Choroid plexus epithelial cell (primary cell): ENCODE measurements around the gene SLC22A23.

Source experiments
- DNase-seq: peaks from one replicate; pipeline ENCODE4 v3.0.0-alpha.2; 2010; ENCODE audit warnings: low read depth
- H3K4me3 ChIP-seq: 2 replicates; pipeline ENCODE4 v1.5.1; 2011; ENCODE audit warnings: low read depth, mild to moderate bottlenecking, control low read depth, low read length, moderate library complexity
- TF ChIP-seq, protein P1 (sequence below): conservative IDR thresholded peaks from 2 replicates; pipeline ENCODE4 v1.5.1; 2011; ENCODE audit warnings: low read depth, mild to moderate bottlenecking, control low read depth, inconsistent platforms, low read length, moderate library complexity

The SLC22A23 gene

DNA sequence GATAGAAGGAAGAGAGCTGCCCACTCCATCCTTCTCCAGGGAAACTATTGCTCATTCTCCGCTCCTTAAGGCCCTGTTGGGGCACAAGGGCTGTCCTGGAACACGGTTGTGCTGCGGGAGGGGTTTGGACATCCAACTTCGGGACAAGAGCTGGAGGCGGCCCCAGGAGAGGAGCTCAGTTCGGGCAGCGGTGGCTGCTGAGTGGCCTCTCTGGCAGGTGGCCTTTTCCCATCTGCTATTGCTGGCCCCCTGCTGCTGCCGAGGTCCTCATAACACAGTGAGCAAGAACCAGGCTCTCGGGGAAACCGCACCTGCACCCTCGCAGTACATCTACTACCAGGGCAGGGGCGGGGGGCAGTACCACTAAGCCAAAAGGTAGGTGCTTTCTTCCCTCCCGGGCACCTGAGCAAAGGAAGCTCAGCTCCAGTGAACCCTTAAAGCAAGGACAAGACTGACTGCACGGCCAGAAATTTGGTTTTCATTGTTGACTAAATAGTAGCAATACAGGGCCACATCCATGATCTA, 134.4 kb downstream of the SLC22A23 start:
- DNase-seq: no peak
- TF ChIP-seq, protein P1, sequence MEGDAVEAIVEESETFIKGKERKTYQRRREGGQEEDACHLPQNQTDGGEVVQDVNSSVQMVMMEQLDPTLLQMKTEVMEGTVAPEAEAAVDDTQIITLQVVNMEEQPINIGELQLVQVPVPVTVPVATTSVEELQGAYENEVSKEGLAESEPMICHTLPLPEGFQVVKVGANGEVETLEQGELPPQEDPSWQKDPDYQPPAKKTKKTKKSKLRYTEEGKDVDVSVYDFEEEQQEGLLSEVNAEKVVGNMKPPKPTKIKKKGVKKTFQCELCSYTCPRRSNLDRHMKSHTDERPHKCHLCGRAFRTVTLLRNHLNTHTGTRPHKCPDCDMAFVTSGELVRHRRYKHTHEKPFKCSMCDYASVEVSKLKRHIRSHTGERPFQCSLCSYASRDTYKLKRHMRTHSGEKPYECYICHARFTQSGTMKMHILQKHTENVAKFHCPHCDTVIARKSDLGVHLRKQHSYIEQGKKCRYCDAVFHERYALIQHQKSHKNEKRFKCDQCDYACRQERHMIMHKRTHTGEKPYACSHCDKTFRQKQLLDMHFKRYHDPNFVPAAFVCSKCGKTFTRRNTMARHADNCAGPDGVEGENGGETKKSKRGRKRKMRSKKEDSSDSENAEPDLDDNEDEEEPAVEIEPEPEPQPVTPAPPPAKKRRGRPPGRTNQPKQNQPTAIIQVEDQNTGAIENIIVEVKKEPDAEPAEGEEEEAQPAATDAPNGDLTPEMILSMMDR: no peak
- H3K4me3 ChIP-seq: no peak overlapping the region

DNA sequence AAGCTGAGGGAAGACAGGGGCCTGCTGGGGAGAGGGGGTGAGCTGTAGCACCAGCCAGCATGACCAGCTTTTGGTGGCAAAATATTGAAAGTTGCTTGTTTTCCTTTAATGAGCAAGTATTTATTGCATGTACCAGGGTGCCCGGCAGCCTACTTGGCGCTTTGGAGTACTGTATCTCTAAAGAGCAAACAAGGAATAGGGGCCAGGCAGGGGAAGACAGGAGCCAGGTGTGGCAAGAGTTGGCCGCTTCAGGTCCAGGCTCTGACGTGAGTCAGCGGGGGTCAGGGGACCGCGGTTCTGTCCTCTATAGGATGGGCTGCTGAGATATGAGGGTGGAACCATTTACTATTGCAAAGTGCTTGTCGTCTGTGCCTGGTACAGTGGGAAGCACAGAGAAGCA, 135.0 kb downstream of the SLC22A23 start:
- H3K4me3 ChIP-seq: no peak overlapping the region
- no peak for DNase-seq
- TF ChIP-seq, protein P1: no peak

DNA sequence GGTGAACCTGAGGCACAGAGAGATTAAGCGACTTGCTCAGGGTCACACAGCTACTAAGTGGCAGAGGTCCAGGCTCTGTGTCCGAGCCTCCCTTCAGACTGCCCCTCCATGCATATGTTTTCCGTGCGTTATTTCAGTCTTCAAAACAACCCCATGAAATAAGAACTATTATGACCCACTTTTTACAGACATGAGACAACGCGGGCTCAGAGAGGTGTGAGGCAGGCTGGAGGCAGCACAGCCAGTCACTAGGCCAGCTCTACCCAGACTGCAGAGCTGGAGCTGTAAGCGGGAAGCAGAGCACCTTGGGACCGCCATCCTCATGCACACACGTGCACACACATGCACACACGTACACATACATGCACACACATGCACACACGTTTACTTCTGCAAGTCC, 135.8 kb downstream of the SLC22A23 start:
- DNase-seq: no peak
- TF ChIP-seq, protein P1: no peak
- no peak overlapping the region for H3K4me3 ChIP-seq

DNA sequence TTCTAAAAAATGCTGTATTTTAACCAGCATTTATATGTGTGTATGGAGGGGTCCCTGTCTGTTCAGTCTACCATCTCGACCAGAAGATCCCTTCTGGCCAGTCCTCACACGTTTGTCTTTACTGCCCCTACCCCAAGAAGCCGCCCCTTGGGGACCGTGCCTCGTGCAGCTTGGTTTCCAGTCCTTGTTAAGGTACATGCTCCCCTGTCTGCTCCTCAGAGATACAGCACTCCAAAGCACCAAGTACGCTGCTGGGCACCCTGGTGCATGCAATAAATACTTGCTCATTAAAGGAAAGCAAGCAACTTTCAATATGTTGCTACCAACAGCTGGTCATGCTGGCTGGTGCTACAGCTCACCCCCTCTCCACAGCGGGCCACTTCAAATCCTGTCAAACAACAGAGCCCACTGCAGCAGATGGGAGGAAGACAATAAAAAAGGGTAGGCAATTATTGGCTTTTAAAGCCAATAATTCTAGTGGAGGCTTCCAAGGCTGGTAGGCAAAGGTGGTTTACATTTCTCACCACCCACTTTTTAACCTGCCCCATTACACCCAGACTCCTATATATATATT, 136.5 kb downstream of the SLC22A23 start:
- H3K4me3 ChIP-seq: no peak overlapping the region
- TF ChIP-seq, protein P1: no peak
- DNase-seq: no peak

DNA sequence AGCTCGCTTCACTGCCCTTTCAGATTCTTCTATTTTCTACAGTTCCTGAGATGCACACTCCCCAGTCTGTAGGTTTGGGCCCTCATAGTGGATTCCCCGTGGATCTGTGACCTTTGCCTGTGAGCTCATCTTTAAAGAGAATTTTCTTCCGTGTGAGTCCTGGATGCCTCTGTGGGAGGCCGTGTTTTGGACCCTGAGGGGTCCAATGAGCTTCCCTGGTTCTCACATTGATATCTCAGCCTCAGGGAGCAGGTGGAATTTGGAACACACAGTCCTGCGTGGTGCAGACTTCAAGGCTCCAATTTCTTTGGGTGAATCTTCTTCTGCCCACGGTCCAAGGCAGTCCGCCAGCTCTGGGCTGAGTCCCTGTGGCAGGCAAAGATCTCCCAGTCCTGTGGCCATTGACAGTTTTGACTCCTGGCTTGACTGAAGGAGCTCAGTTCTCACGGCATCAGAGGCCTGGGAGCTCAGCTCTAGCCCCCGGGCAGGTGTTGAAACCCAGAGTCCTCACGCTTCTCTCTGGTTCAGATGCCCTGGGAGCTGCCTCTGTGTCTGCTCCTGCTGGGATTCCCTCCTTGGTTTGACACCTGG, 137.1 kb downstream of the SLC22A23 start:
- TF ChIP-seq, protein P1: no peak

DNA sequence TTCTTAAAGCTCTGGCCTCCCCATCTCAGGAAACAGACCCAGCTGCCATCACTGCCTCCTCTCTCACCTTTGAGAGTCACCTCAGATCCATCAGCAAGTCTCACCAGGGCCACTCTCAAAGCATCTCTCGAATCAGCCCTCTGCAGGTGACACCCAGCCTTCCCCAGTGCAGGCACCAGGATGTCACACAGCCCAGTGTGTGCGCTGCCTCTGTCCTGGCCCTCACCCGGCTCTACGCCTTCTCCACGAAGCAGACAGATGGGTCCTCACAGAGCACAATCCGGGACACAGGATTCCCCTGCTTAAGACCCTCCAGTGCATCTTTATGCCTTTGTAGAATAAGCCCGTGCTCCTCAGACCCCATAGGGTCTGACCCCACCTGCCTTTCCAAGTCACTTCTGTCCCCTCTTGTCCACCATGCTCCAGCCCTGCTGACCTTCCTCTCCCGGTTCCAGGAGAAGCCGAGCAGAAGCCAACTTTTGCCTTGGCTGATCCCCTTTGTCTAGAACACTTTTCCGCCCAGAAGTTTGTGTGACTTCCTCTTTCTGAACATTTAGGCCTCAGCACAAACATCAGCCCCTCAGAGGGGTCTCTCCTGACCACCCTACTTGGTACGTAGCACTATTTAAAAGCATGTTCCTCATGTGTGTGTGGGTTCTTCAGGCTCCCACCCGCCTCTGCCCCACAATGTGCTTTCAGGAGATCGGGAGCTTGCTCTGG, 137.9 kb downstream of the SLC22A23 start:
- no peak overlapping the region for H3K4me3 ChIP-seq
- DNase-seq: no peak
- TF ChIP-seq, protein P1: no peak

More for the DNA sequence above, 137.1 kb downstream of the SLC22A23 start:
- no peak overlapping the region for H3K4me3 ChIP-seq
- DNase-seq: no peak
